HG03025 (cell line): ENCODE data around the gene ABLIM3.
"Not testable (repeated sequence)": the region's sequence is repeated elsewhere in the genome, so short reads cannot be mapped to it uniquely, and the experiment has no call there.

ENCODE experiments used
- ATAC-seq: cut with Tn5 transposase; IDR thresholded peaks from one replicate; pipeline ENCODE4 v1.9.1; 2021; ENCODE audit warnings: mild to moderate bottlenecking, moderate library complexity; ENCODE audit not compliant: unreplicated experiment, low FRiP score

ABLIM3 gene

DNA sequence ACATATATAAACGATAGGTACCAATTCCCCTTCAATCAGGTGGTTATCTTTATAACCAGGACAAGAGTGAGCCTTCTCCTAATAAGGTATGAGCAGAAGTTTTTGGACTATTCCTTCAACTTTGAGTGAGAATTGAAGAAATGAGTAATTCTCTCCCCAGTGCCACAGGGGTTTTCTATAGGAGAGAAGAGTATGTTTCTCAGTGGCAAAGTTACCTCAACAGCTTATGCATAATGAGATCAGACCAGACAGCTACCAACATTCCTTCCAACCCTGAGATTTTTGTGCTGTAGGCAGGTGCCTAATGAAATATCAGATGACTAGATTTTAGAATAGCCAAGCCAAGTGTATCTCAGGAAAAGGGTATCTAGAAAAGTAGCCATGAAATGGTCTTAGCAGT is 40.9 kb downstream of the ABLIM3 start:
- no peak for ATAC-seq

DNA sequence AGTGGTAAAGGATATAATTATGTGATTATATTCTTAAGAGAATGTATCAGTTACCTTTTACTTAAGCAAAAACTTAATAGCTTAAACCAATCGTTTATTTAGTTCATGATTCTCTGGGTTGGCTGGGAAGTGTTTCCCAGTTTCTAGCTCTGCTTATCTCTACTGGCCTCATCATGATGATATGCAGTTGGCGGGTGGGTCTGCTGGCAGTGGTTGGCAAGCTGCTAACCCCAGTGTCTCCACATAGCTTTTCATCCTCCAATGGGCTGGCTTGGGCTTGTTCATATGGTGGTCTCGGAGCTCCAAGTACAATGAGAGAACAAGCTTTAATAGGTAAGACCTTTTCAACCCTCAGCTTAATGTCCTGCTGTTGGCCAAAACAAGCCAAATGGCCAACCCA is 43.8 kb downstream of the ABLIM3 start:
- ATAC-seq: no peak

GRCh38 chr5:149186506-149186905 is 45.2 kb downstream of the ABLIM3 start:
- no peak for ATAC-seq

DNA sequence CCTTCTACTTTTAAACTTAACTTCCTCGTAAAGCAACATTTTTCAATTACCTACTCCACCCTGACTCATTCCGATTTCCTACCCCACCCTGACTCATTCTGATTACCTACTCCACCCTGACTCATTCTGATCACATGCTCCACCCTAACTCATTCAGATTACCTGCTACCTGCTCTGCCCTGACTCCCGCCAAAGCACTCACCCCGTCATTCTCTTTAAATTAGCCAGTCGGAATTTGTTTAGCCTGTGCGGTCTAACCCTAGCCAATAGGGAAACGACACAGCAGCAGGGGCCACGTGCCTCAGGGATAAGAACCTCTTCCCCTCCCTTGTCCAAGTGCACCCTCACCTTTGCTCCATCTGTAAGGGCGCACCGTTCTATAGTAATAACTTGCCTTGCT is 46.3 kb downstream of the ABLIM3 start:
- ATAC-seq: not testable (repeated sequence)

- no peak for ATAC-seq
Measured at GRCh38 chr5:149188383-149188782, 47.1 kb downstream of the ABLIM3 start.

DNA sequence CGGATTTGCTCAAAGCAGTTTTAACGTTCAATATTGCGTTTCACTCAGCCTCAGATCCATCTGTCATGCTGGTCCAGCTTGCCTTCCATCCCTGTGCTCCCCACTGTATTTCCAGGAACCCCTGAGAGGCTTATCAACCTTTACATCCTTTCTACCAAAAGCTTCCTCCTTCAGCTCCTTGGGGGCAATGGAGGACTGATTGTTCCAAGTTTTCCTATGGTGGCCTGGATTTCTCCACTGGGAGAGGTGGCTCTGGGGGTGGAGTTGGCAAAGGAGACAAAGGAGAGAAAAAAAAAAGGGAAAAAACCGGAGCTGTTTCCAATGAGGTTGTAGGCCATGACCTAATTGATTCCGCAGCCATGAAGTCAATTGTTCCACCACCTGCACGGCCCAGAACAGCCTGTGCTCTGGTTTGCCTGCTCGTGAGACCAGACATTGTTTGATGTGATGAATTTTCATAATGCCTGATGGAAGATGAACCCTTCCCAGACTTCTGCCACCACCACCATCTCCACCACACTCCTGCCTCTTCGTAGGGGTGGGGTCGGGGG is 54.1 kb downstream of the ABLIM3 start:
- ATAC-seq: no peak

DNA sequence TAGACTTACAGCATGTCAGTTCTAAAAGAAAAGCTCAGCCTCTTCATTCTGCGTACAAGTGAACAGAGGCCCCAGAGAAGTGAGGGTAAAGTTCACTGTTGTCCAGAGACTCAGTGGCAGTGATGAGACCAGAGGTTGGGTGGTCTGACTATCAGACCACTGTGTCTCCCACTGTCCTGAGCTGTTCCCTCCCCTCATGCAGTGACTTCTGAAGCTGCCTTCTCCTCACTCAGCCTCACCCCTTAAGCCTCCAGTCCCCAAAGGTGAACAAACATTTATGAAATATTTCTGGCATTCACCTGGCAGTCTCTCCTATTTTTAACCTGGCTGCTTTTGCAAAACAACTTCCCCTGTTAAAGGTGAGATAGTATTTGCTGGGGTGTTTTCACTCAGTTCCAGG is 54.7 kb downstream of the ABLIM3 start:
- no peak for ATAC-seq

DNA sequence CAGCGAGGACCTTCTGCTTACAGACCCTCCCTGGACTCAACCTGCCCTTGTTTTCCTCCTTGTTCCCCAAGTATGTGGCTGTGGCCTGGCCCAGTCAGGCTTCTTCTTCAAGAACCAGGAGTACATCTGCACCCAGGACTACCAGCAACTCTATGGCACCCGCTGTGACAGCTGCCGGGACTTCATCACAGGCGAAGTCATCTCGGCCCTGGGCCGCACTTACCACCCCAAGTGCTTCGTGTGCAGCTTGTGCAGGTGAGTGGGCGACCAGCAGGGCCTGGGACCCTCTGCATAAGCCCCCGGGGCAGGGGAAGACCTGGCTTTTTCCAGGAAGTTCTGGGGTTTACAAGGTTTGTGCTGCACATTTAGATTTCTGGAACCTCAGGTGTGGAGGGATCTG is 56.9 kb downstream of the ABLIM3 start:
- no peak for ATAC-seq

GRCh38 chr5:149200355-149200754 is 59.1 kb downstream of the ABLIM3 start:
- ATAC-seq: no peak

GRCh38 chr5:149201121-149201637 is 59.9 kb downstream of the ABLIM3 start:
- ATAC-seq: no peak

GRCh38 chr5:149202910-149203451 is 61.7 kb downstream of the ABLIM3 start:
- ATAC-seq: no peak

- ATAC-seq: no peak
Measured at GRCh38 chr5:149203921-149204441, 62.7 kb downstream of the ABLIM3 start.

DNA sequence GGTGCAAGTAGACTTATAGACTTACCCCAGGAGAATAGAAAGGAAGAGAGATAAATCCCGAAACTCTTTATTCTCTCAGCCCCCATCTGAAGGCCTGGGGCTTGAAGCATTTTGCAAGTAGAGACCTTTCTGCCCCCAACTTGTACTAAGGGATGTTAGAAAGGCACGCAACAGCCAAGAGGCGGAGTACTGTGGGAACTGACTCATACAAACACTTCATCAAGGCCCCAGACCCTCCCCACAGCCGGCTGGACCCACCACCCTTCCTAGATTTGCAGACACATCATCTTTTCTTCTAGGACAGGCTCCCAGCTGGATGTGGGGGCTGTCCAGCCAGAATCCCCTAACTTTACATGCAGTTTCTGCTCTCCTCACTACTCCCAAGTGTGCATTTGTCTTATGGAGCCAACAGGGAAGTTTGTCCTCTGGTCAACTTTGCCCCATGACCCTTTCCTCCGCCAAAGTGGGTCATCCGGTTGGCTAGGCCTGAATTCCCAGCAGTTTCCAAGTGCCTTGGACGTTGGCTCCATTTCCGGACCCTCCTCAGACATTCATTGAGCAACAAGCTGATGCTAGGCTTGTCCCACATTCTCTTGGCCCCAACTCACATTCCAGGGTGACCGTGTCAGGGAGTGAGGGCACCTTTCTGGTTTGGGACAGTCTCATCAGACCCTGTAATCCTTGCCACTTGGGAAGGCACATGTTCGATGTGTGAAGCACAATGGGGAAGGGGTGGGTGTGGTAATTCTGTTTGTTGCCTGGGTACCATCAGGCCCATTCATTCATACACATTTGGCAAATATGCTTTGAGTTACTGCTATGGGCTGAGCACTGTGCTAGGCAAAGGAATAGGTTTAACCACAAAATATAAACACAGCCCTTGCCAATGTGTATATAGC is 64.6 kb downstream of the ABLIM3 start:
- no peak for ATAC-seq

GRCh38 chr5:149206524-149207141 is 65.3 kb downstream of the ABLIM3 start:
- no peak for ATAC-seq

GRCh38 chr5:149207831-149208230 is 66.5 kb downstream of the ABLIM3 start:
- ATAC-seq: no peak

- ATAC-seq: no peak
Measured at GRCh38 chr5:149210225-149210624, 68.9 kb downstream of the ABLIM3 start.

DNA sequence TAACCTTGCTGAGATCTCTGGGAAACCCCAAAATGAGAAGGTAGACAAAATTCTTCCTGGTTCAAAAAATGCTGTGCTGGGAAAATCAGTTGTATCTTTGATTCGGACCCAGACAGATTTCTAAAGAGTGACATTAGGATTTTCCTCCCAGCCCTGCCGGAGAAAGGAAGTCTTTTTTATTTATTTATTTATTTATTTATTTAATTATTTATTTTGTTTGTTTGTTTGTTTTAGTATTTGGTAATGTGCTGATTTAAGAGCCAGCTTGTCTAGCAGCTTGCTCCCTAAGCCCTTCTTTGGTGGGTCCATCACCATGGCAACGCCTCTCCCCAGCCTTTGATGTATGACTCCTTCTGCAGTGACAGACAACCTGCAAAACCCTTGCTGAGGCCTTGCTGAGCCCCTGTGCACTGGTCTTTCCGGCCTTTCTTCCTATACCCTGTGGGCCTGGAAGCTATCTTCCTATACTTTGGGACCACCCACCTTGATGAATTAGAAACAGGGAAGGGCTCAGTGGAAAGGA is 69.7 kb downstream of the ABLIM3 start:
- ATAC-seq: no peak

GRCh38 chr5:149211566-149211965 is 70.3 kb downstream of the ABLIM3 start:
- no peak for ATAC-seq

DNA sequence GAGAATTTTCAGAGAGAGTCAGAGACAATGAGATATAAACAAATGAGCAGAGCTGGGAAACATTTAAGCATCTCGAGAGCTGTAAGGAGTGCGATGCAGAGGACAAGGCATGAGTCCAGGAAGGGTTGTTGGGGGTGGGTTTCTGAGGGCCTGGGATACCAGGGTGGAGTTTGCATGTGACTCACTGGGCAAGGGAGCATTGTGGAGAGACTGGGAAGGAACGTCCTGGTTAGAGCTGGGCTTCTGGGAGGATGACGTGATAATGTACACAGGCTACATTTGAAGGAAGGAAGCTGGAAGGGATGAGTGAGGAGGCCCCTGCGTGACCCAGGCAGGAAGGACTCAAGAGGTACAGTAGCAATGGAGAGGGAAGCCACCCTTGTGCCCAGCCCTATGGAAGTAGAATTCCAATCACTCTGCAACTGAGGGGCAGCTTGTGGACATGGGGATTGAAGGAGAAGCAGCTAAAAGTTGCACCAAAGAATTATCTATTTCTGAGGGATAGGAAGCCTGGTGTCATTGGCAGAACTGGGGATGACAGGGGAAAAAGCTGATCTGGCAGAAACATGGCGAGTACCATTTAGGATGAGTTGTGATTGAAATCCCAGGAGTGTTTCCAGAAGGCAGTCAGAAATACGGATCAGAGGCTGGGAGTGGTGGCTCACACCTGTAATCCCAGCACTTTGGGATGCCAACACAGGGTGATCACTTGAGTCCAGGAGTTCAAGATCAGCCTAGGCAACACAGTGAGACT is 71.1 kb downstream of the ABLIM3 start:
- no peak for ATAC-seq

DNA sequence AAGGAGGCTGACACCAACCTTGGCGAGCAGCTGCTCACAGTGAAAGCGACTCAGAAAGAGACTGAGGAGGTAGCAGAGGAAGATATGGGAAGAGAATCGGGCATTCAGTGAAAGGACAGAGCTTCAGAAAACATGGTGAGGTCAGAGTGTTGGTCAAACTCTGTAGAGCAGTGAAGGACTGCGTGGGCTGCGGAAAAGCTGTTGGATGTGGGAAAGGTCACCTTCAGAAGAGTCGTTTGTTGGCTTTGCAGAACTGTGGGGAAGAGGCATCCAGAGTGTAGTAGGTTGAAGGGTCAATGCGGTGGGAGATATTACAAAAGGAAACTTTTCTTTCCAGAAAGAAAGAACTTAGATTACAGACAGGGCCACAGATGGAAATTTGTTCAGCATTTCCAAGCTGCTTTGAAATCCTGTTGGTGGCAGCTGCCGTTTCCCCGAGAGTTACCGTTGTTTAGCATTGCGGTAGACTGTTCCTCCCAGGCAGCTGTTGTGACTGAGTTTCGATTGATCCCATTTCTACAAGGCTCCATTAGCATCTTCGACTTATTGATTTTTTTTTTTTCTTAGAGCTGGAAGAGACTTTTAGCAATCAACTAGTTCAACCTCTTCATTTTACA is 72.1 kb downstream of the ABLIM3 start:
- ATAC-seq: no peak
